GM12891 (cell line): ENCODE measurements around the gene SMARCC1.

Experiments
- DNase-seq: peaks from one replicate; pipeline ENCODE4 v3.0.0; 2011; ENCODE audit warnings: low spot score; ENCODE audit not compliant: insufficient read length
- FAIRE-seq: peaks from 2 replicates; lab custom pipeline; 2011; peaks lifted over from hg19 to GRCh38; lab: Jason Lieb, UNC
- PAX5 ChIP-seq: IDR thresholded peaks from 2 replicates; pipeline ENCODE4 v1.6.1; 2011; ENCODE audit warnings: low read length, moderate library complexity, mild to moderate bottlenecking; ENCODE audit not compliant: insufficient read depth, severe bottlenecking
- POLR2A ChIP-seq: IDR thresholded peaks from 2 replicates; pipeline ENCODE4 v1.6.1; 2011; ENCODE audit warnings: low read depth, low read length, control low read depth
- POLR2AphosphoS5 ChIP-seq: IDR thresholded peaks from 2 replicates; pipeline ENCODE4 v1.6.1; 2011; ENCODE audit warnings: low read depth, low read length, control low read depth
- POU2F2 ChIP-seq: IDR thresholded peaks from 2 replicates; pipeline ENCODE4 v1.6.1; 2011; ENCODE audit warnings: low read depth, mild to moderate bottlenecking, control low read depth, low read length, moderate library complexity
- SPI1 ChIP-seq: IDR thresholded peaks from 2 replicates; pipeline ENCODE4 v1.6.1; 2011; ENCODE audit warnings: low read depth, low read length, control low read depth
- TAF1 ChIP-seq: IDR thresholded peaks from 2 replicates; pipeline ENCODE4 v1.6.1; 2011; ENCODE audit warnings: low read depth, low read length, control low read depth

SMARCC1 gene

DNA sequence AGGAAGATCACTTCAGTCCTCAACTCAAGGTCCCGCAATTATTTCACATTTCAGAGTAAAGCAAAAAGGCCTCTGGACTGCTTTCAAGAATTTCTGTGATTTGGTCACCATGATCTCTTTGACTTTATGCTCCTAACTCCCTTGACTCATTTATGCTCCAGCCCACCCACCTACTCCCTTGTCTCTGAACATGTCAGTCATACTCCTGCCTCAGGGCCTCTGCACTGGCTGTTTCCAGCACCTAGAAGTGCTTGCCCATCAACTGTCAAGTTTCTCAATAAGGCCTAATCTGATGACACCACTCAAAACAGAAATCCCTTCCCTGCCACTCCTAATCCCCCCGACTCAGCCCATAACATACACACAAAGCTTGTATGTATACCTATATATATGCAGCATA lies 166.9 kb downstream of the SMARCC1 start:
- FAIRE-seq: no peak
- DNase-seq: no peak
- TF ChIP-seq POLR2A: 0 out of 2 replicates have a peak, but pooled peaks have one; percentile 12
- no peak for TF ChIP-seq POLR2AphosphoS5
- no peak for TF ChIP-seq PAX5
- TF ChIP-seq SPI1: no peak
- TF ChIP-seq TAF1: no peak
- no peak for TF ChIP-seq POU2F2

DNA sequence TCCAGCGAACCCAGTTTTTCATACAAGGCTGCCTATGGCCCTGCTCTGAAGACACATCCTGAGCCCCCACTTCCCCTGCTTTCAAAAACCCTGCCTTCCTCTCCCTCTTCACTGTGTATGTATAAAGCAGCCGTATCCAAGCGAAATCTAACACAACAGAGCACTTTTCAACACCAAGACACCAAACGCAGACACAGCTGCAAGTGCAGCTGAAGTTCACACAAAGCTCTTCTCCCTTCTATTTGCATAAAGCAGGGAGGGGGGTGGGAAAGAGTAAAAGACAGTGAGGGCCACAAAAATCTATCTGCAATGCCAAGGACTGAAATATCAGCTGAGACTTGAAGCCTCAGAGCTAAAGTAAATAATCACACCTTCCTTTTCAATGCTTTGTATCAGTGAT lies 168.0 kb downstream of the SMARCC1 start:
- peak; percentile 84; the same call in 1 of the 2 replicates for TF ChIP-seq POU2F2
- no peak for TF ChIP-seq POLR2A
- no peak for DNase-seq
- peak; percentile 72 for FAIRE-seq

DNA sequence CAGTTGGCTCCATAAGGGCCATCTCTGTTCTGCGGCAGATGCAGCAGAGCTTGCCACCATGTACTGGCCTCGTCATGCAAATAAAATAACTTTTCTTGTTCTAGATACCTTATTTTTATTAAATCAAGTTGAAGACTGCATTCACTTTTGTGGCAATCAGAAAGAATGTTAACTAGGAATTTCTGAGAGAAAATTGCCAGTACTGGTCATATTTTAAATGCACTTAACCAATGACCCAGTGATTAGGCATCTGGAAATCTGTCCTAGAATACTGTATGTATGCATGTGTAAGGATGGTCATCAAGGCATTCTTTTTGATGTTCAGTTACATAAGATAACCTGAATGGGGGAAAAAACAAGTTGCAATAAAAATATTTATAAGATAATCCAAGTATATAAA lies 168.8 kb downstream of the SMARCC1 start:
- DNase-seq (no peak), FAIRE-seq (no peak)
- TF ChIP-seq TAF1: no peak
- no peak for TF ChIP-seq SPI1
- TF ChIP-seq POLR2AphosphoS5: no peak
- no peak for TF ChIP-seq POU2F2
- no peak for TF ChIP-seq PAX5
- no peak for TF ChIP-seq POLR2A

DNA sequence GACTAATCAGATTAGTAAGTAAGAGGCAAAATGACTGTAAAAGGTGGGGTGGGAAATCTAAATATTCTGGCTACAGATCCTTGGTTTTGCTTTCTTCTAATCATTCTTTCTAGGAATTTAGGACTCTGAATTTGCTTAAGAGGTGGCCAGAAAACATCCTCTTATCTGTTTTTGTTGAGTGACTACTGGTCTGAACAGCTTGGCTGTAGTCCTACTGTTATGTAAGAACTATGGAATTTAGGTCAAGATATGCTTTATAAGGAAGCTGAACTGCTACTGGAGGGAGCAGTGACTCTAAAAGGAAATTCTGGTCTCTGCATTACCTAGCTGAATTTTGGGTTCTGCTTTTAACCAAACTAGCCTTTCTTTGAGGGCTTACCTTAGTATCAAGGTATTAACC lies 169.5 kb downstream of the SMARCC1 start:
- TF ChIP-seq POU2F2 (no peak), PAX5 (no peak), TAF1 (no peak), POLR2AphosphoS5 (no peak), POLR2A (no peak), SPI1 (no peak)
- FAIRE-seq: no peak

DNA sequence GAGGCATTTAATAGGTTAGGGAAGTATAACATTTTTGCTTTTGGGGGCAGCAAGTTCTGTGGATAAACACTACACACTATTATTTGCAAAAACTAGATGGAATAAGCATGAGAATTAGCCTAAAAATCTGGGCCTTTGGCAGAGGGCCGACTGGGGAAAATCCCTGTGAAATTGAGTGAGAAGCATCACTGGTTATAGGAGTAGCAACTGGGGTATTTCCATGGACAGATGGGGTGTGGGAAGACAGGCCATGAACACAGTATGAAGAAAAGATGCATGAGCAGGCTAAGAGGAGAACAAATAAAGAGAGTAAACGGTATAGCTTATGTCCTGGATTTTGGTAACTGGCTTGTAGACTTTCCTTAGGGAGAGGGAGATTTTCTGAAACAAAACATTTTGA lies 170.1 kb downstream of the SMARCC1 start:
- no peak for TF ChIP-seq POU2F2
- DNase-seq (no peak), FAIRE-seq (no peak)

More for the DNA sequence above, 169.5 kb downstream of the SMARCC1 start:
- no peak for DNase-seq

DNA sequence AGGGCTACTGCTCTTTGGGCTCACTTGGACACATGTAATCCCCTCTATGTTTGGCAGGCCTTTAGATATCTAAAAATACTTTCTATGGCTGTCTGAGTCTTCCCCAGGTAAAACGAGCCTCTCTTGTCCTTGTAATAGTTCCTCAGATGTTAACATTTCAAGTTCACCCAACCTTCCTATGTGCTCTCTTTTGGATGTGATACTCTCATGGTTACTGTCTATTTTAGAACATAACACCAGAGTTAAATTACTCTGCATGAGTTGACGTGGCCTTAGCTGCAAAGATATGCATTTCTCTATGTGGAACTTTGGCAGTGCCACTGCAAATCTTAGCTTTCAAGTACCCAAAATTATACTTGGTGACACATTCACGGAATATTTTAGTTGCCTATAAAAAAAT lies 171.1 kb downstream of the SMARCC1 start:
- DNase-seq (no peak), FAIRE-seq (no peak)
- TF ChIP-seq POLR2AphosphoS5 (no peak), POU2F2 (no peak), PAX5 (no peak), SPI1 (no peak), TAF1 (no peak), POLR2A (no peak)

DNA sequence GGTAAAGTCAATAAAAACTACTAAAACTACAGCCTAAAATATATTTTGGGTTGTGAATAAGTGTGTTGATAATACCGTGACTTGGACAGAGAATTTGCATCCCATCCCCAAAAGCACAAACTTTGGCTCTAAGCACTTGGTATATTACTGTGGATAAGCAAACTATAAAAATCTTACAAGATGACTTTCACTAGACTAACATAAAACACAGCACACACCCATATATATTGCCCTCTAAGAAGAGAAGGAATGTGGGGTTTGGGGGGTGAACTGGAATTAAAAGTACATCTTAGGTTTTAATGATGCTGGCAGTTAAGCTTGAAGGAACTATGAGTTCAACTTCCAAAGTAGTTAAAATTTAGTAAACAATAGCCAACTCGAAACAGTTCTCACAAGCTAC lies 174.4 kb downstream of the SMARCC1 start:
- DNase-seq (no peak), FAIRE-seq (no peak)
- TF ChIP-seq PAX5 (no peak), POU2F2 (no peak), POLR2A (no peak), POLR2AphosphoS5 (no peak), TAF1 (no peak)

DNA sequence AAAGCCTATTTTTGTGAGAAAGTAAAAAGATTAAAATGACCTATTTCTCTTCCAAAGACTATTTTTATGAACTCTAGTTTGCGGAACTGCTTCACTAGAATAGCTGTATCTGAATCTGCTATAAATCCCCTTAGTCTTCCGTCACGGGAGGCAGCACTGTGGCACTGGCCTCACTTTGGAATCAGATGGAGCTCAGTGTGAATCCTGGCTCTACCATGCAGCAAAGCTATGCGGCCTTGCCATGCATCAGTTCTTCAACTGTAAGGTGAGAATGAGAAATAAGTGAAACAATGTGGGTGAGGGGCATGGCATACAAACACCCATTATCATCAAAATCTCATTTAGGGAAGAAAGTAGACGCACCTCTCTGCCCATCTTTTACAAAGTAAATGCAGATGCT lies 175.5 kb downstream of the SMARCC1 start:
- no peak for TF ChIP-seq SPI1
- TF ChIP-seq POU2F2: no peak
- no peak for TF ChIP-seq POLR2A
- FAIRE-seq: no peak
- DNase-seq: no peak

DNA sequence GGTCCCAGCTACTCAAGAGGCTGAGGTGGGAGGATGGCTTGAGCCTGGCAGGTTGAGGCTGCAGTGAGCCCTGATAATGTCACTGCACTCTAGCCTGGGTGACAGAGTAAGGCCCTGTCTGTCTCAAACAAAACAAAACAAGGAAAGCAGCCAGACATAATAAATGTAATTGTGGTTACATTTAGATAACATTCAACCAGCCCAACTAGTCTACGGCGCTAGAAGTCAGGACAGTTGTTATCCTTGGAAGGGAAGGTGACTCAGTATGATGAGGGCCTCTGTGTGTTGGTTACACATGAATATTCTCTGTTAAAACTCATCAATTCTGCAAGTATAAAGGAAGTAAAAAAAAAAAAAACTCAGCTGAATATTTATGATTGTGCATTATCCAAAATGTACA lies 176.0 kb downstream of the SMARCC1 start:
- no peak for TF ChIP-seq POU2F2
- no peak for TF ChIP-seq POLR2AphosphoS5
- TF ChIP-seq POLR2A: no peak
- no peak for TF ChIP-seq SPI1
- TF ChIP-seq PAX5: no peak
- no peak for TF ChIP-seq TAF1
- DNase-seq: no peak
- no peak for FAIRE-seq

DNA sequence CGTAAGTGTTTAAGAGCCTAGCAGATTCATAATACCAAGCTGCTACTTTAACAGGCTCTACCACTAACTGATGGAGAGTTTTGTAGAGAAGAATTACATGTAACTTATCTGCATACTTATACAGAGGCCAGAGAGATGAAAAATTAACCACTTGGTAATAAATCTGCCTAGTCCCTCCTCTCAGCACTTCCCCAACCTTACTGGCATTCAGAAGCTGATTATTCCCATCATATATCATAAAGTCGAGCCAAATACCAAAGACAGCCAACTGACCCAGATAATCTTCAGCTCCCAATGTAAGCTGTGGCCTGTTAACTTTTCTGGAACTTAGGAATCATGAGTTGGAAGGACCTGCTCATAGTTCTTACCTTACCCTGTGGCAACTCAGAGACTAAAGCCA lies 177.5 kb downstream of the SMARCC1 start:
- TF ChIP-seq SPI1: no peak
- no peak for TF ChIP-seq POU2F2
- no peak for TF ChIP-seq TAF1
- TF ChIP-seq POLR2A: no peak
- no peak for TF ChIP-seq PAX5
- no peak for TF ChIP-seq POLR2AphosphoS5
- DNase-seq: no peak
- no peak for FAIRE-seq

DNA sequence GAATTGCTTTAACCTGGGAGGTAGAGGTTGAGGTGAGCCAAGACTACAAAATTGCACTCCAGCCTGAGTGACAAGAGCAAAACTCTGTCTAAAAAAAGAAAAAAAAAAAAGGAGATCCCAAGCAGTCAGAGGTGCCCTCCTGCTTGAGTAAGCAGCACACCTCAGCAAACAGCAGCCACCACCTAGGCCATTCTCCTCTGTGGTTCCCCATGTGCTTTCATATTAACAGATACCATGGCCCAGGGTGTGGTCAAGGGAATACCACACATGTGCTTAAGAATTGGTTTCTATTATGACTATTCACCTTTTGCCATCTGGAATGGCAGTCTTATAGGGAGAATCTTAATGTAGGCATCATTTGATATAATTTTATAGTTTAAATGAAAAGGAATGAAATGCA lies 178.4 kb downstream of the SMARCC1 start:
- no peak for TF ChIP-seq TAF1
- no peak for TF ChIP-seq POLR2A
- TF ChIP-seq PAX5: no peak
- TF ChIP-seq POU2F2: no peak
- no peak for TF ChIP-seq POLR2AphosphoS5
- no peak for TF ChIP-seq SPI1
- FAIRE-seq (no peak), DNase-seq (no peak)
